ENCODE results near the gene CCDC87.
"Not testable (repeated sequence)": the region's sequence is repeated elsewhere in the genome, so short reads cannot be mapped to it uniquely, and the experiment has no call there.

CCDC87 gene

GRCh38 chr11:66548774-66549630 lies 43.9 kb downstream of the CCDC87 start:
- DNase-seq = no peak

GRCh38 chr11:66548041-66548440 lies 44.8 kb downstream of the CCDC87 start:
- DNase-seq = no peak

- DNase-seq = no peak
Observed at GRCh38 chr11:66547662-66548009, 45.2 kb downstream of the CCDC87 start.

GRCh38 chr11:66546966-66547661 lies 45.7 kb downstream of the CCDC87 start:
- DNase-seq = no peak

- no peak for DNase-seq
Observed at GRCh38 chr11:66546368-66546965, 46.4 kb downstream of the CCDC87 start, which contains the start of gene ACTN3. Gene ACTN3, plus strand, starts transcription at chr11:66546903. Its CDS starts 35 bp downstream, at chr11:66546938.

GRCh38 chr11:66545701-66546367 lies 47.0 kb downstream of the CCDC87 start, which contains the start of gene ZDHHC24:
Gene ZDHHC24, minus strand, starts transcription at chr11:66546048. Its CDS starts 45 bp downstream, at chr11:66546003.
- DNase-seq = peak; percentile 96

GRCh38 chr11:66544952-66545351 lies 47.9 kb downstream of the CCDC87 start:
- DNase-seq = not testable (repeated sequence)

- no peak for DNase-seq
Observed at GRCh38 chr11:66543263-66544107, 49.4 kb downstream of the CCDC87 start.

- no peak for DNase-seq
Observed at GRCh38 chr11:66542362-66542761, 50.5 kb downstream of the CCDC87 start.

- no peak for DNase-seq
Observed at GRCh38 chr11:66541892-66542291, 51.0 kb downstream of the CCDC87 start.

- DNase-seq = not testable (repeated sequence)
Observed at GRCh38 chr11:66540598-66540997, 52.3 kb downstream of the CCDC87 start.
